HS-5 (cell line): ENCODE data around the gene C1QA.

Experiments used
- DNase-seq: peaks from one replicate; pipeline ENCODE4 v3.0.0-alpha.2; 2012; ENCODE audit warnings: low read depth

C1QA gene, protein sequence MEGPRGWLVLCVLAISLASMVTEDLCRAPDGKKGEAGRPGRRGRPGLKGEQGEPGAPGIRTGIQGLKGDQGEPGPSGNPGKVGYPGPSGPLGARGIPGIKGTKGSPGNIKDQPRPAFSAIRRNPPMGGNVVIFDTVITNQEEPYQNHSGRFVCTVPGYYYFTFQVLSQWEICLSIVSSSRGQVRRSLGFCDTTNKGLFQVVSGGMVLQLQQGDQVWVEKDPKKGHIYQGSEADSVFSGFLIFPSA

GRCh38 chr1:22636353-22636752 lies at the start of gene C1QA:
Gene C1QA, plus strand, starts transcription at chr1:22636628. Its CDS starts 989 bp downstream, at chr1:22637617.
- DNase-seq, result no peak

- DNase-seq, result no peak
Observed at GRCh38 chr1:22587247-22587646, 49.2 kb upstream of the C1QA start.

DNA sequence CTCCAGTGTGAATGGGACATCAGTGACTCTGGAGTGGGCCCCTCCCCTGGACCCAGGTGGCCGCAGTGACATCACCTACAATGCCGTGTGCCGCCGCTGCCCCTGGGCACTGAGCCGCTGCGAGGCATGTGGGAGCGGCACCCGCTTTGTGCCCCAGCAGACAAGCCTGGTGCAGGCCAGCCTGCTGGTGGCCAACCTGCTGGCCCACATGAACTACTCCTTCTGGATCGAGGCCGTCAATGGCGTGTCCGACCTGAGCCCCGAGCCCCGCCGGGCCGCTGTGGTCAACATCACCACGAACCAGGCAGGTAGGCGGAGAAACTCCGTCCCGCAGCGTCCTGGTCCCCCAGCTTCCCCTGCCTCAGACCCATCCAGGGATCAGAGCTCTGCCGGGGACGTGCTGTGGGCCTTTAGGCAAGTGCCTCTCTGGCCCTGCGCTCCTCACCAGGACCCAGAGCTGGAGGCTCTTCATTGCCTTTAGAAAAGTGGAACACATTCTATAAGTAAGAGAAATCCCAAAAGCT lies 47.5 kb upstream of the C1QA start:
- no peak for DNase-seq

DNA sequence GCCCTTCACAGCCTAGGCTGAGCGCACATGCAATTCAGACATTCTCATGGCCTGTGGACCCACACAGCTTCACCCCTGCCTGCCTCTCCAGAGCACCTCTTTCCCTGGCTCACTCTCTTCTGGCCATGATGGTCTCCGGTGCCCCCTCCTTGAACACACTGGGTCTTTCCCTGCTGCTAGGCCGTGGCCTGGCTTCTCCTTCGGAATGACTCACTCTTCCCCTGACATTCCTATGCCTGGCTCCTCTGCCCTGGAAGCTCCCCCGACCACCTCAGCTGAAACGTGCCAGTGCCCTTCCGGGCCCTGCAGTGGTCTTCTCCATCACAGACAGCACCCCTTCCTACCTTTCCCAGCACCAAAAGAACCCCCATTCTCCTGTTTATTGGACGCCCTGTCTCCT lies 44.9 kb upstream of the C1QA start:
- DNase-seq, result no peak

DNA sequence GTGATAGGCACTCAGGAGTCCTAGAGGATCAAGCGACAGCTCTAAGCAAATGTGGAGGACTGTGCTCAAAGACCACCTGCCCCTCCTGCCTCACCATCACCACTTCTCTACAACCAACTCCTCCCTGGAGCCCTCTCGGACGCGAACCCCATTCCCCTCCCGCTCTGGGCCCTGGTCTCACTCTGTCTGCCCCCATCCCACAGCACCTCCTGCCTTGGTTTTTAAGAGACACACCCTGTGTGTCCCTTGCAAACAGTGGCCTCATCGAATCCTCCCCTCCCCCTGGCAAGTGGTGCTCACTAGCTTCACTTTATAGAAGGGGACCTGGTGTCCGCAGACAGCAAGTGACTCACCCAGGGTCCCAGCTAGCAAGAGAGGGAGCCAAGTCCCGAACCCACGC lies 44.4 kb upstream of the C1QA start:
- DNase-seq, result no peak

DNA sequence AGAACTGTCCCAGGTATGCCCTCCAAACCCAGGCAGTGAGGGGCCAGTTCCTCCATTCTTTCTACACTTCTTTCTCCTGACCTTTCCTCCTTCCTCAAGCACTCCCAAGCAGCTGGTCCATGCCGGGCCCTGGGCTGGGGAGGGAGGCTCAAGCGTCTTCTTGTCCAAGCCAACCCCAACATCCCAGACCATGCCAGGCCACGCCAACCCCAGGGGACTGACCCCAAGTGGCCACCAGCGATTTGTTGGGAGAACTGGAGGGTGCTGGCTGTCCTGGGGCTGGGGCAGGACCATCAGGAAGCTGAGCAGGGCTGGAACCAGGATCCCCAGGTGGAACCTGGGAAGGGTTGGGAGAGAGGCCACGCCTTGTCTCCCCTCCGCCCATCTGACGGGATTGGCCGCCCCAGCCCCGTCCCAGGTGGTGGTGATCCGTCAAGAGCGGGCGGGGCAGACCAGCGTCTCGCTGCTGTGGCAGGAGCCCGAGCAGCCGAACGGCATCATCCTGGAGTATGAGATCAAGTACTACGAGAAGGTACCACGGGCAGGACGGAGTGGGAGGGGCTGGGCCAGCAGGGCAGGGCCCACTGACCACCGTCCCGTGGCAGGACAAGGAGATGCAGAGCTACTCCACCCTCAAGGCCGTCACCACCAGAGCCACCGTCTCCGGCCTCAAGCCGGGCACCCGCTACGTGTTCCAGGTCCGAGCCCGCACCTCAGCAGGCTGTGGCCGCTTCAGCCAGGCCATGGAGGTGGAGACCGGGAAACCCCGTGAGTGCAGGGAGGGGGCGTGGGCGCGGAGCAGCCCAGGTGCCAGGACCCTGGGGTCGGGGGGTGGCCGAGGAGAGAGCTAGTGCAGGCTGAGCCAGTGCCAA lies 43.3 kb upstream of the C1QA start:
- no peak for DNase-seq

GRCh38 chr1:22594396-22594795 lies 42.0 kb upstream of the C1QA start:
- DNase-seq, result no peak

DNA sequence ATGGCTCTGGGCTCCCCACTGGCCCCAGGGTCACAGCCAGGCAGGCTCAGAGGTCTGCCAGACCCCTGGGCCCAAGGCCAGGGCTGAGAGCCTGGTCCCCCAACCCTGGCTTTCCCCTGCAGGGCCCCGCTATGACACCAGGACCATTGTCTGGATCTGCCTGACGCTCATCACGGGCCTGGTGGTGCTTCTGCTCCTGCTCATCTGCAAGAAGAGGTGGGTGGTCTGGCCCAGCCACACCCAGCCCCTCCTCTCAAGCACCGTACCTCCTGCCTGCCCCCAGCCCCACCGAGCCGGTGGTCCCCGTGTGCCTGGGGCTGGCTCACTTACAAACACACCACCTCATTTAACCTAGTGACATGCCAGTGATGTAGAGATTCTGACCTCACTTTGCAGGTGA lies 41.3 kb upstream of the C1QA start:
- no peak for DNase-seq

- no peak for DNase-seq
Observed at GRCh38 chr1:22597301-22597965, 39.0 kb upstream of the C1QA start.

DNA sequence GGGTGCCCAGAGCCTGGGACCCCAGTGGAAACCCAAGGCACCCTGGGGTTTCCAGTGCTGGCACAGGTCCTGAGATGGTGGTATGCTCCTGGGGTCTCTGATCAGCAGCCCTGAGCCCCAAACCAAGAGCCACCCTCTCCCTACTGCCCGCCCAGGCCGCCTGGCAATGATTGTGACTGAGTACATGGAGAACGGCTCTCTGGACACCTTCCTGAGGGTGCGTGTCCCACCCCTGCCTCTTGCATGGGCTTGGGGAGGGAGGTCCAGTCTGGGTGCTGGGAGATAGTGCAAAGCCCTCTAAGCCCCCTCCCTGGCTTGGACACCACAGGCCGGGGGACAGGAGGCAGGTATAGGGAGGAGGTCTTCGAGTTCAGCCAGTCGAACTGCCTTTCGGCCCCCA lies 38.4 kb upstream of the C1QA start:
- DNase-seq, result no peak

DNA sequence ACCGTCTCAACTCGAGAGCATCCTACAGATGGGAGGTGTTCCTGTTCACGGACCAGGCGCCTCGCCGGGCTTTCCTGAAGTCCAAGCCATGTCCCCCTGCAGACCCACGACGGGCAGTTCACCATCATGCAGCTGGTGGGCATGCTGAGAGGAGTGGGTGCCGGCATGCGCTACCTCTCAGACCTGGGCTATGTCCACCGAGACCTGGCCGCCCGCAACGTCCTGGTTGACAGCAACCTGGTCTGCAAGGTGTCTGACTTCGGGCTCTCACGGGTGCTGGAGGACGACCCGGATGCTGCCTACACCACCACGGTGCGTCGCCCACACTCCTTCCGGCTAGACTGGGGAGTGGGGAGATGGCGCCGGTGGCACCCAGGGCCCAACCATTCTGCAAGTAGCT lies 37.7 kb upstream of the C1QA start:
- DNase-seq, result no peak

DNA sequence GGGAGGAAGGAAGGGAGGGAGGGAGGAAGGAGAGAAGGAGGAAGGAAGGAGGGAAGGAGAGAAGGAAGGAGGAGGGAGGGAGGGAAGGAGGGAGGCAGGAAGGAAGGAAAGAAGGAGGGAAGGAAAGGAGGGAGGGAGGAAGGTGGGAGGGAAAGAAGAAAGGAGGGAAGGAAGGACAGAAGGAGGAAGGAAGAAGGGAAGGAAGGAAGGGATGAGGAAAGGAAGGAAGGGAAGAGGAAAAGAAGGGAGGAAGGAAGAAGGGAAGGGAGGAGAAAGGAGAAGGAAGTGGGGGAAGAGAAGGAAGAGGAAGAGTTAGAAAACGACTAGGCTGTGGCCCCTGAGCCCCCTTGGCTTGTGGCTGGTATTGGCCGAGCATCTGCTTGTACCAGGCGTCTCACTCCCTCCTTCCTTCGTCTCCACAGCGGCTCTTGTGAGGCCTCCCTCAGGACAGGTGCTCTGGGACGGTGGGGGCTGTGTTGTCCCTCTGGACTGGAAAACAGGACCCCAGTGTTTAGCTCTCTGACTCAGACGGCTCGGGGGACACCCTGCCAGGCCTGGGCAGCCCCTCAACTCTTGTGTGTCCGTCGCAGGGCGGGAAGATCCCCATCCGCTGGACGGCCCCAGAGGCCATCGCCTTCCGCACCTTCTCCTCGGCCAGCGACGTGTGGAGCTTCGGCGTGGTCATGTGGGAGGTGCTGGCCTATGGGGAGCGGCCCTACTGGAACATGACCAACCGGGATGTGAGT lies 36.2 kb upstream of the C1QA start:
- no peak for DNase-seq

- DNase-seq, result no peak
Observed at GRCh38 chr1:22600817-22601605, 35.4 kb upstream of the C1QA start.

DNA sequence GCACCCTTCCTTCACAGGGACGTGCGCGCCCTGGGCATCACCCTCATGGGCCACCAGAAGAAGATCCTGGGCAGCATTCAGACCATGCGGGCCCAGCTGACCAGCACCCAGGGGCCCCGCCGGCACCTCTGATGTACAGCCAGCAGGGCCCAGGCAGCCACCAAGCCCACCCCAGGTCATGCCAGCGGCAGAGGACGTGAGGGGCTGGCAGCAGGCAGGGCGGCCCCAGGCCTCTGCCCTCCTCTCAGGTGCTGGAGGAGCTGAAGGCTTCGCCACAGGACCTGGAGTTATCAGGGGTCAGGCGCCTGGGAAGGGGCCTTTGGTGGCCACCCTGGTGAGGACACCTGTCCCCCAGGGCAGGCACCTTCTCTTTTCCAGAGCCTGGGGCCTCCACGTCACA lies 34.8 kb upstream of the C1QA start:
- DNase-seq, result no peak

- DNase-seq, result no peak
Observed at GRCh38 chr1:22602060-22602740, 34.2 kb upstream of the C1QA start.

- DNase-seq, result no peak
Observed at GRCh38 chr1:22606161-22606560, 30.3 kb upstream of the C1QA start.

DNA sequence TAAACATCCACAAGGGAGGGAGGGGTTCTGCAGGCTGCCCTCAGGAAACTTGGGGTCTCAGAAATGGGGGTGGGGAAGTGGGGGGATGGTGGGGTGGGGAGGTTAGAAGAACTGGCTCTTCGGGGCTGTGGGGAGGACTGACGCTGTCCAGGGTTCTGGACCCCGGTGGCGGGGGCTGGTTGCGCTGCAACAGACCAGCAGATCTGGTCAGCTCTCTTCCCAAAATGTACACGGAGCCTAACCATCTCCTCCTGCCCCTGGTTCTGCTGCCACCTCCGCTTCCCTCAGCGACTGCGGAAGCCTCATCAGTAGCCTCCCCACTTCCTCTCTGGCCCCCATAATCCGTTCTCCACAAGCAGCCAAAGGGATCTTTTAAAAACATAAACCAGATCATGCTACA lies 29.3 kb upstream of the C1QA start:
- DNase-seq, result no peak

- DNase-seq, result no peak
Observed at GRCh38 chr1:22608361-22608760, 28.1 kb upstream of the C1QA start.

GRCh38 chr1:22609291-22609690 lies 27.1 kb upstream of the C1QA start:
- no peak for DNase-seq

DNA sequence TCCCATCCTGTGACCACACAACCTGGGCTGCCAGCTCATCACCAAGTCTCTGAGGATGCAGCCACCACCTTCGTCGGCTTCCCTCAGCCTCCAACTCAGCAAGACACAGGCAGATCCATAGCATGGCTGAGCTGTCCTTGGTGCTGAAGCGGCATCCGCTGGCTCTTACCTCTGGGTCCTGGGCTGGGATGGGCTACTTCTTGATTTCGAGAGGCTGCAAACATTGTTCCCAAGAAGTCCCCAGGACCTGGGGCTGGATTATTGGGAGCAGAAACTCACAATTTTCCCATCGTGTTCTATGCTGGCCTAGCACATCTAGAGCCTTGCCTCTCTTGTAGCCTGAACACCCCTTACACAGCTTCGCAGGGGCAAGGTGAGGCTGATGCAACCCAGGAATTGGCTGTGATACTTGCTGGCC lies 24.9 kb upstream of the C1QA start:
- no peak for DNase-seq
